Smooth muscle cell (in vitro differentiated cells): Measurements from ENCODE around the gene DCX. TPM values are rescaled to one million over a fixed set of nuclear protein-coding genes. Genes with fewer than 3 reads are reported as not detected.

ENCODE experiments used
- DNase-seq: peaks from one replicate; lab custom pipeline; 2025; ENCODE audit not compliant: unreplicated experiment; lab: John Stamatoyannopoulos, UW
- H2AFZ ChIP-seq: fragments of 200-600 bp; sonication (generic); 2 replicates; pipeline ENCODE4 v1.6.0; 2016; ENCODE audit warnings: antibody characterized with exemption, low read depth, mild to moderate bottlenecking
- H3F3A ChIP-seq: fragments of 200-600 bp; sonication (generic); 2 replicates; pipeline ENCODE4 v1.6.0; 2017; ENCODE audit warnings: antibody characterized with exemption, low read depth
- H3K27ac ChIP-seq: fragments of 200-600 bp; sonication (generic); 2 replicates; pipeline ENCODE4 v1.5.1; 2016; ENCODE audit warnings: low read depth, mild to moderate bottlenecking
- H3K27me3 ChIP-seq: fragments of 200-600 bp; sonication (generic); 2 replicates; pipeline ENCODE4 v1.6.1; 2016; ENCODE audit warnings: low read depth, mild to moderate bottlenecking
- H3K36me3 ChIP-seq: fragments of 200-600 bp; sonication (generic); 2 replicates; pipeline ENCODE4 v1.5.1; 2016; ENCODE audit warnings: low read depth
- H3K4me1 ChIP-seq: fragments of 200-600 bp; sonication (generic); 2 replicates; pipeline ENCODE4 v1.5.1; 2016; ENCODE audit warnings: low read depth
- H3K4me2 ChIP-seq: fragments of 200-600 bp; sonication (generic); 2 replicates; pipeline ENCODE4 v1.6.0; 2016; ENCODE audit warnings: mild to moderate bottlenecking
- H3K4me3 ChIP-seq: fragments of 200-600 bp; sonication (generic); 2 replicates; pipeline ENCODE4 v1.5.1; 2016; ENCODE audit warnings: mild to moderate bottlenecking
- H3K79me2 ChIP-seq: fragments of 200-600 bp; sonication (generic); 2 replicates; pipeline ENCODE4 v1.6.0; 2016; ENCODE audit warnings: low read depth, mild to moderate bottlenecking
- H3K9ac ChIP-seq: fragments of 200-600 bp; sonication (generic); 2 replicates; pipeline ENCODE4 v1.6.0; 2016; ENCODE audit warnings: low read depth
- H3K9me3 ChIP-seq: fragments of 200-600 bp; sonication (generic); replicated peaks from 2 replicates; pipeline ENCODE4 v1.5.1; 2016; ENCODE audit warnings: low read depth
- H4K20me1 ChIP-seq: fragments of 200-600 bp; sonication (generic); 2 replicates; pipeline ENCODE4 v1.6.0; 2016; ENCODE audit warnings: low read depth
- WGBS: methylation state at CpG from one replicate; pipeline ENCODE4 v1.1.7; 2016; ENCODE audit warnings: low lambda C conversion rate; 5-methylcytosine and 5-hydroxymethylcytosine counted together
- polyA plus RNA-seq: library from polyadenylated mRNA; unstranded; fragments of >200 nt; fragmentation: Nextera tagmentation; extraction: Ambion mirVana; gene quantifications from 2 replicates; pipeline ENCODE4 v1.2.1, GENCODE V29; 2016
- total RNA-seq: library from RNA; depleted of rRNA; stranded (reverse); fragments of >200 nt; gene quantifications from 2 replicates; pipeline ENCODE4 v1.2.3, GENCODE V29; 2014
- TF ChIP-seq, protein P1 (sequence below): fragments of 200-600 bp; sonication (generic); IDR thresholded peaks from 2 replicates; pipeline ENCODE4 v1.5.1; 2017; ENCODE audit warnings: borderline replicate concordance, mild to moderate bottlenecking, antibody characterized with exemption; ENCODE audit not compliant: insufficient read depth, poor library complexity, severe bottlenecking

Gene DCX
- total and polyA plus RNA-seq, 2 experiments from 2014 or later, result 0.09 TPM; not detected in 1

DNA sequence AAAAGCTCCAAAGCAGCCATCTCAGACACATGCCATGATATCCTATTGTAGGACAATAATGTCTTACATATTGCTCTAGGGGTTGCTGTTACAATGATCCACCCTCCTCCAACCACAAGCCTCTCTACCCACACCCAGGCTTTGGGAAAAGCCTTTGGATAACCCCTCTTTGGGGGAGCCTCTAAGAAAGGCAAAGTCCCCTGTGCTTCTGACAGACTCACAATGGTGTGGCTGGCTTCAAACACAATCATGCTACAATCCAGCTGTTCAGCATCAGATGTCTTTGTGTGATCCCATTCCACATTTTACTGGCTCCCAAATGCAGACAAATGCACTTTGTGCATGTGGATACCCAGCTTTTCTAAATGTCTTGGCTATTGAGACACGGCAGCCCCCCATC, 75.9 kb downstream of the DCX start:
- Histone ChIP-seq H3K79me2 (no peaks in the 10 kb centered on the region), H3F3A (no peaks in the 10 kb centered on the region), H3K4me2 (no peak overlapping the region), H3K27ac (no peak overlapping the region), H3K9me3 (no peaks in the 10 kb centered on the region), H3K36me3 (no peaks in the 10 kb centered on the region), H4K20me1 (no peaks in the 10 kb centered on the region), H3K27me3 (no peaks in the 10 kb centered on the region), H3K4me3 (no peak overlapping the region), H3K9ac (no peak overlapping the region), H3K4me1 (peaks cover 4% of the 10 kb centered on the region), H2AFZ (no peak overlapping the region)
- 92% methylated on average over 1 of the region's 1 CpG for WGBS
- TF ChIP-seq, protein P1, sequence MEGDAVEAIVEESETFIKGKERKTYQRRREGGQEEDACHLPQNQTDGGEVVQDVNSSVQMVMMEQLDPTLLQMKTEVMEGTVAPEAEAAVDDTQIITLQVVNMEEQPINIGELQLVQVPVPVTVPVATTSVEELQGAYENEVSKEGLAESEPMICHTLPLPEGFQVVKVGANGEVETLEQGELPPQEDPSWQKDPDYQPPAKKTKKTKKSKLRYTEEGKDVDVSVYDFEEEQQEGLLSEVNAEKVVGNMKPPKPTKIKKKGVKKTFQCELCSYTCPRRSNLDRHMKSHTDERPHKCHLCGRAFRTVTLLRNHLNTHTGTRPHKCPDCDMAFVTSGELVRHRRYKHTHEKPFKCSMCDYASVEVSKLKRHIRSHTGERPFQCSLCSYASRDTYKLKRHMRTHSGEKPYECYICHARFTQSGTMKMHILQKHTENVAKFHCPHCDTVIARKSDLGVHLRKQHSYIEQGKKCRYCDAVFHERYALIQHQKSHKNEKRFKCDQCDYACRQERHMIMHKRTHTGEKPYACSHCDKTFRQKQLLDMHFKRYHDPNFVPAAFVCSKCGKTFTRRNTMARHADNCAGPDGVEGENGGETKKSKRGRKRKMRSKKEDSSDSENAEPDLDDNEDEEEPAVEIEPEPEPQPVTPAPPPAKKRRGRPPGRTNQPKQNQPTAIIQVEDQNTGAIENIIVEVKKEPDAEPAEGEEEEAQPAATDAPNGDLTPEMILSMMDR, result no peak
- DNase-seq, result no peak

GRCh38 chrX:111329370-111329769, 82.6 kb downstream of the DCX start:
- H3K9ac ChIP-seq, result no peak overlapping the region
- H4K20me1 ChIP-seq, result no peaks in the 10 kb centered on the region
- DNase-seq, result no peak
- H3K4me1 ChIP-seq, result peaks cover 19% of the 10 kb centered on the region
- H3K79me2 ChIP-seq, result no peaks in the 10 kb centered on the region
- H2AFZ ChIP-seq, result no peak overlapping the region
- no peak overlapping the region for H3K4me3 ChIP-seq
- TF ChIP-seq, protein P1, result no peak
- H3K27ac ChIP-seq, result no peak overlapping the region
- no peaks in the 10 kb centered on the region for H3K27me3 ChIP-seq
- no peaks in the 10 kb centered on the region for H3K9me3 ChIP-seq
- H3K4me2 ChIP-seq, result no peak overlapping the region
- H3F3A ChIP-seq, result no peaks in the 10 kb centered on the region
- no peaks in the 10 kb centered on the region for H3K36me3 ChIP-seq

DNA sequence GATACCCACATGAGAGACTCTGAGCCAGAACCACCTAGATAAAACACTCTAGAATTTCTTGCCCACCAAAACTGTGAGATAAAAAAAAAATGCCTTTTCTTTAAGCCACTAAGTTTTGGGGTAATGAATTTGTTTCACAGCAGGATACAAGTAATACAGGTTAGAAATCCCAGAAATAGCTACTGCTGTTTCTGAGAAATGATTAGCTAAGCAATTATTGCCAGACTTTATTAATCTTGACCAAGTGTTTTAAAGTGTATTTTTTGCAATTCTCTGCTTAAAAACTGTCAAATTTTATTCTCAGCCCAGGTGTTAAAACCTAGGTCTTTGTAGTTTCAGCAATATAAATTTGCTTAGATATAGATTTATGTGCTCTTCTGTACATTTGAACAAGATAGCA, 83.1 kb downstream of the DCX start:
- Histone ChIP-seq H3K4me2 (no peak overlapping the region), H3K27me3 (no peaks in the 10 kb centered on the region), H4K20me1 (no peaks in the 10 kb centered on the region), H3F3A (no peaks in the 10 kb centered on the region), H3K79me2 (no peaks in the 10 kb centered on the region), H3K36me3 (no peaks in the 10 kb centered on the region), H3K9ac (no peak overlapping the region), H2AFZ (no peak overlapping the region), H3K4me1 (peaks cover 20% of the 10 kb centered on the region), H3K9me3 (no peaks in the 10 kb centered on the region), H3K4me3 (no peak overlapping the region), H3K27ac (no peak overlapping the region)
- no peak for DNase-seq
- TF ChIP-seq, protein P1, result no peak

DNA sequence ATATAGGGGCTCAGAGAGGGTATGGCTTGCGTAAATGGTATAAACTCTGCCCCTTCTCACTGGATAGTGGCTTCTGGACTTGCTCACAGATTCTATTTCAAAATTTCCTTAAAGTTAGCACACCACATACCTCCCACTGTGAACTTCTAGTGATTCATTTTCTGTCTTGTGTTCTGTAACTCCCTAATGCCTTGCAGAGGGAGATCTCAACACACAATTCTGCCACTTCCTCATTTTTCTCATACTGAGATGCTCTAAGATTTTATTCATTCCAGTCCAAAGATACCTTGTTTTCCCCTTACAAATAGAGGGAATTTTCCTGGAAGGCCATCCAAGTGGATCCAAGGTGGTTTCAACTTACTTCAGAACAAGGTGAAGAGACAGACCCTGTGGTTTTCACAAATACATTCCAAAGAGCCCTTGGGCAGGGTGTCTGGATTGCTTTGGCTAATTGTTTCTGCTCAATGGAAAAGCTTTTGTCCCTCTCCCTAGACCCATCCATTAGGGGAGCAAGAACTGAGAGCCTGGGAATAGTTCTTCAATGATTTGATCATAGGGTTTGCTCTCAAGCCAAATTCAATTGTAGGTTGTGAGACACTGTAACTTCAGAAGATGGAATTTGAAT, 89.6 kb downstream of the DCX start:
- Histone ChIP-seq H3K4me3 (no peak overlapping the region), H3K9ac (no peak overlapping the region), H2AFZ (no peak overlapping the region), H3K4me2 (no peak overlapping the region), H3K9me3 (no peaks in the 10 kb centered on the region), H3K27ac (no peak overlapping the region), H4K20me1 (no peaks in the 10 kb centered on the region), H3F3A (no peaks in the 10 kb centered on the region), H3K27me3 (no peaks in the 10 kb centered on the region), H3K36me3 (no peaks in the 10 kb centered on the region), H3K79me2 (no peaks in the 10 kb centered on the region), H3K4me1 (peaks cover 36% of the 10 kb centered on the region)
- WGBS, result 71% methylated on average over 1 of the region's 1 CpG
- TF ChIP-seq, protein P1, result no peak
- DNase-seq, result no peak
